MM.1S (cell line): ENCODE data around the gene XCL2.

ENCODE experiments used
- EZH2phosphoT487 ChIP-seq: fragments of 300-600 bp; sonication (generic); IDR thresholded peaks from 2 replicates; pipeline ENCODE4 v1.6.1; 2018; ENCODE audit warnings: antibody characterized with exemption, low read length
- TF ChIP-seq, protein P1 (sequence below): fragments of 300-600 bp; sonication (generic); IDR thresholded peaks from 2 replicates; pipeline ENCODE4 v1.5.1; 2016; ENCODE audit warnings: antibody characterized with exemption, low read length, mixed read lengths

DNA sequence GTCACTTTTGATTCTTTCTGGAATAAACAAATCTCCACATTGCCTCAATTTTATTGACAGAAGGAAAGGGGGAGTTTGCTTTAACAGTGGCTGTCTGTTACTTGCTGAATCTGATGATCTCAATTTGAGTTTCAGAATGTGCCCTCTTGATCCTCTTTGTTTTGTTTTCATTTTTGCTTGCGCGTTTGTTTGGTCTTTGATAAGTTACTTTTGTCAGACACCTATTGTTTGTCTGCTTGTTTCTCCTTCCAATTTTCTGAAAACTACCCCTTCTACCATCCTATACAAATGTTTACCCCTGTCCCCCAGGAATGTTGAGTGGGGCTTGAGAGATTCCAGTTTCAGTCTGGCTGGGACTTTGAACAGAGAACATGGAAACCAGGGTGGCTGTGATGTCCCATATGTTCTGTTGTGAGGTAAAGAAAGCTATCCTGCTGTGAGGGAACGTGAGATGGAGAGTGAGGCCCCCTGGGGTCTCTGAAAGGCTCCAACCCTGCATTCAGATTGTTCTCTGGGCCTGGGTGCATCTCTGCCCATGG lies 11.8 kb upstream of the XCL2 start:
- TF ChIP-seq, protein P1, sequence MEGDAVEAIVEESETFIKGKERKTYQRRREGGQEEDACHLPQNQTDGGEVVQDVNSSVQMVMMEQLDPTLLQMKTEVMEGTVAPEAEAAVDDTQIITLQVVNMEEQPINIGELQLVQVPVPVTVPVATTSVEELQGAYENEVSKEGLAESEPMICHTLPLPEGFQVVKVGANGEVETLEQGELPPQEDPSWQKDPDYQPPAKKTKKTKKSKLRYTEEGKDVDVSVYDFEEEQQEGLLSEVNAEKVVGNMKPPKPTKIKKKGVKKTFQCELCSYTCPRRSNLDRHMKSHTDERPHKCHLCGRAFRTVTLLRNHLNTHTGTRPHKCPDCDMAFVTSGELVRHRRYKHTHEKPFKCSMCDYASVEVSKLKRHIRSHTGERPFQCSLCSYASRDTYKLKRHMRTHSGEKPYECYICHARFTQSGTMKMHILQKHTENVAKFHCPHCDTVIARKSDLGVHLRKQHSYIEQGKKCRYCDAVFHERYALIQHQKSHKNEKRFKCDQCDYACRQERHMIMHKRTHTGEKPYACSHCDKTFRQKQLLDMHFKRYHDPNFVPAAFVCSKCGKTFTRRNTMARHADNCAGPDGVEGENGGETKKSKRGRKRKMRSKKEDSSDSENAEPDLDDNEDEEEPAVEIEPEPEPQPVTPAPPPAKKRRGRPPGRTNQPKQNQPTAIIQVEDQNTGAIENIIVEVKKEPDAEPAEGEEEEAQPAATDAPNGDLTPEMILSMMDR, result no peak
- no peak for TF ChIP-seq EZH2phosphoT487
